Activated CD8-positive, alpha-beta T cell treated with anti-CD3 and anti-CD28 coated beads for 36 hours (primary cell): ENCODE data around the gene ADPRS. TPM values are rescaled to one million over a fixed set of nuclear protein-coding genes. Genes with fewer than 3 reads are reported as not detected.

Experiments
- ATAC-seq: fragments of 200-7000 bp; cut with Tn5 transposase; one replicate; pipeline ENCODE4 v1.10.0; 2021; ENCODE audit warnings: mild to moderate bottlenecking, moderate library complexity
- CTCF ChIA-PET: fragments of 350-600 bp; sonication (Branson Sonifier 250); formaldehyde crosslinking; loops from one replicate; lab custom pipeline; 2021; ENCODE audit warnings: antibody characterized with exemption; lab: Charles Lee
- POLR2A ChIA-PET: fragments of 350-600 bp; sonication (Branson Sonifier 250); formaldehyde crosslinking; loops from one replicate; lab custom pipeline; 2021; ENCODE audit warnings: antibody characterized with exemption; lab: Charles Lee
- DNase-seq: peaks from one replicate; pipeline ENCODE4 v3.0.0-alpha.2; 2020
- H3K27ac Mint-ChIP-seq: one replicate; pipeline ENCODE4 v1.8.0; 2021; ENCODE audit warnings: mild to moderate bottlenecking, mixed read lengths
- H3K27me3 Mint-ChIP-seq: one replicate; pipeline ENCODE4 v1.8.0; 2021; ENCODE audit warnings: mixed read lengths
- H3K36me3 Mint-ChIP-seq: one replicate; pipeline ENCODE4 v1.8.0; 2021; ENCODE audit warnings: low read depth, mixed read lengths
- H3K4me1 Mint-ChIP-seq: one replicate; pipeline ENCODE4 v1.8.0; 2021; ENCODE audit warnings: low read depth, mixed read lengths
- H3K4me3 Mint-ChIP-seq: one replicate; pipeline ENCODE4 v1.8.0; 2021; ENCODE audit warnings: mild to moderate bottlenecking, moderate library complexity, mixed read lengths
- H3K9me3 Mint-ChIP-seq: one replicate; pipeline ENCODE4 v1.8.0; 2021; ENCODE audit warnings: mixed read lengths
- CTCF ChIP-seq: fragments of 200-600 bp; IDR thresholded peaks from one replicate; pipeline ENCODE4 v1.8.0; 2022; ENCODE audit warnings: antibody characterized with exemption, mild to moderate bottlenecking
- intact Hi-C: fragments of 100-400 bp; cut with micrococcal nuclease; formaldehyde crosslinking; loops from one replicate; pipeline ENCODE4 v1.10.0; 2022
- total RNA-seq, 2 experiments: library from RNA; stranded (reverse); gene quantifications; one replicate each; pipeline ENCODE4 v1.2.3, GENCODE V29; 2021

ADPRS gene
- total RNA-seq, 2 experiments from 2014 or later: 52.7 to 54.9 TPM

- intact Hi-C loops: no loop called here
- CTCF ChIA-PET: interaction anchor here (1.3 to 2.6 kb wide), 2 partner anchors 11 to 23 kb away, joined by 4 to 7 read pairs; no protein-coding TSS in a partner anchor
- no peaks in the 10 kb centered on the region for H3K9me3 Mint-ChIP-seq
- H3K27ac Mint-ChIP-seq: no peak overlapping the region
- peaks cover 34% of the 10 kb centered on the region for H3K4me1 Mint-ChIP-seq
- no peak for TF ChIP-seq CTCF
- POLR2A ChIA-PET: interaction anchor here (0.6 kb wide), 1 partner anchor 23 kb away, joined by 5 read pairs; no protein-coding TSS in a partner anchor
- H3K4me3 Mint-ChIP-seq: no peak overlapping the region
- H3K27me3 Mint-ChIP-seq: no peaks in the 10 kb centered on the region
- ATAC-seq (no peak), DNase-seq (no peak)
- H3K36me3 Mint-ChIP-seq: no peaks in the 10 kb centered on the region
Observed at GRCh38 chr1:36111151-36111550, 22.5 kb downstream of the ADPRS start.

GRCh38 chr1:36112823-36113222 lies 24.1 kb downstream of the ADPRS start:
- H3K27me3 Mint-ChIP-seq: no peaks in the 10 kb centered on the region
- no peak overlapping the region for H3K4me3 Mint-ChIP-seq
- H3K4me1 Mint-ChIP-seq: peaks cover 33% of the 10 kb centered on the region
- ATAC-seq: no peak
- no peaks in the 10 kb centered on the region for H3K36me3 Mint-ChIP-seq
- no peak for DNase-seq
- H3K9me3 Mint-ChIP-seq: no peaks in the 10 kb centered on the region
- intact Hi-C loops: no loop called here
- no peak for TF ChIP-seq CTCF
- ChIA-PET POLR2A (no interaction called here), CTCF (interaction anchor here (2.6 kb wide), 1 partner anchor 22 kb away, joined by 7 read pairs; no protein-coding TSS in a partner anchor)
- H3K27ac Mint-ChIP-seq: no peak overlapping the region

GRCh38 chr1:36114371-36114770 lies 25.7 kb downstream of the ADPRS start:
- ATAC-seq: no peak
- H3K27ac Mint-ChIP-seq: no peak overlapping the region
- ChIA-PET POLR2A (no interaction called here), CTCF (interaction anchor here (1.8 kb wide), 1 partner anchor 20 kb away, joined by 6 read pairs; no protein-coding TSS in a partner anchor)
- no peaks in the 10 kb centered on the region for H3K36me3 Mint-ChIP-seq
- H3K4me3 Mint-ChIP-seq: no peak overlapping the region
- no peaks in the 10 kb centered on the region for H3K9me3 Mint-ChIP-seq
- H3K27me3 Mint-ChIP-seq: no peaks in the 10 kb centered on the region
- intact Hi-C loops: no loop called here
- no peak for TF ChIP-seq CTCF
- H3K4me1 Mint-ChIP-seq: peaks cover 20% of the 10 kb centered on the region
- DNase-seq: no peak

GRCh38 chr1:36115200-36115669 lies 26.5 kb downstream of the ADPRS start:
- CTCF ChIA-PET: interaction anchor here (1.8 kb wide), 1 partner anchor 19 kb away, joined by 6 read pairs; no protein-coding TSS in a partner anchor
- Mint-ChIP-seq H3K9me3 (no peaks in the 10 kb centered on the region), H3K4me1 (peaks cover 15% of the 10 kb centered on the region), H3K27ac (no peak overlapping the region), H3K27me3 (no peaks in the 10 kb centered on the region), H3K4me3 (no peak overlapping the region), H3K36me3 (no peaks in the 10 kb centered on the region)
- intact Hi-C loops: no loop called here
- POLR2A ChIA-PET: interaction anchor here (0.9 kb wide), 1 partner anchor 61 kb away, joined by 3 read pairs; no protein-coding TSS in a partner anchor
- no peak for ATAC-seq
- no peak for TF ChIP-seq CTCF
- DNase-seq: no peak

- ChIA-PET CTCF (interaction anchor here (1.3 to 2.0 kb wide), 3 partner anchors 10 to 18 kb away, joined by 4 to 12 read pairs (median 6); no protein-coding TSS in a partner anchor), POLR2A (interaction anchor here (0.9 kb wide), 1 partner anchor 62 kb away, joined by 3 read pairs; no protein-coding TSS in a partner anchor)
- no peak for TF ChIP-seq CTCF
- Mint-ChIP-seq H3K36me3 (no peaks in the 10 kb centered on the region), H3K4me3 (no peak overlapping the region), H3K9me3 (no peaks in the 10 kb centered on the region), H3K27ac (no peak overlapping the region), H3K4me1 (peaks cover 11% of the 10 kb centered on the region), H3K27me3 (no peaks in the 10 kb centered on the region)
- intact Hi-C loops: no loop called here
- no peak for ATAC-seq
- DNase-seq: no peak
Observed at GRCh38 chr1:36115931-36116330, 27.2 kb downstream of the ADPRS start.
